Activated effector memory CD4-positive, alpha-beta T cell treated with anti-CD3 and anti-CD28 coated beads, Interleukin-2, amount 50 U/mL, for 16 hours (primary cell): Measurements from ENCODE around the gene TF.

ENCODE experiments used
- DNase-seq: peaks from one replicate; pipeline ENCODE4 v3.0.0-alpha.2; 2020

TF gene

DNA sequence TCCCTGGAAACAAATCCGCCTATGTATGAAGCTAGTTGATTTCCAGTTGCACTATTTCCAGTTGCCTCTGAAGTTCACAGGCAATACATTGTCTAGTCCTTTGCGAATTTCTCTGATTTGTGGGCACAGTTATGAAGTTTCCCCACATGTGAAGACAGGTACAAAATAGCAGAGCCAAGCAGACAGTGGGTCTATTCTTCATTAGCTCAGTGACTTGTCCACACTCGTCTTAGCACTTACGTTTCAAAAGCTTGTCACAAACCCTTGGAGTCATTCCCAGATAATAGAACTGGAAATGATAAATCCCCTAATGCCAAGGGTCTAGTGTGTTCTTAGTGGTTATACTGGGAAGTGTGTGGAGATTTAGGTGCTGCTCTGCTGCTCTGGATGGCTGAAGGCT is 73.9 kb downstream of the TF start:
- no peak for DNase-seq

GRCh38 chr3:133820889-133821675 is 74.9 kb downstream of the TF start:
- no peak for DNase-seq

DNA sequence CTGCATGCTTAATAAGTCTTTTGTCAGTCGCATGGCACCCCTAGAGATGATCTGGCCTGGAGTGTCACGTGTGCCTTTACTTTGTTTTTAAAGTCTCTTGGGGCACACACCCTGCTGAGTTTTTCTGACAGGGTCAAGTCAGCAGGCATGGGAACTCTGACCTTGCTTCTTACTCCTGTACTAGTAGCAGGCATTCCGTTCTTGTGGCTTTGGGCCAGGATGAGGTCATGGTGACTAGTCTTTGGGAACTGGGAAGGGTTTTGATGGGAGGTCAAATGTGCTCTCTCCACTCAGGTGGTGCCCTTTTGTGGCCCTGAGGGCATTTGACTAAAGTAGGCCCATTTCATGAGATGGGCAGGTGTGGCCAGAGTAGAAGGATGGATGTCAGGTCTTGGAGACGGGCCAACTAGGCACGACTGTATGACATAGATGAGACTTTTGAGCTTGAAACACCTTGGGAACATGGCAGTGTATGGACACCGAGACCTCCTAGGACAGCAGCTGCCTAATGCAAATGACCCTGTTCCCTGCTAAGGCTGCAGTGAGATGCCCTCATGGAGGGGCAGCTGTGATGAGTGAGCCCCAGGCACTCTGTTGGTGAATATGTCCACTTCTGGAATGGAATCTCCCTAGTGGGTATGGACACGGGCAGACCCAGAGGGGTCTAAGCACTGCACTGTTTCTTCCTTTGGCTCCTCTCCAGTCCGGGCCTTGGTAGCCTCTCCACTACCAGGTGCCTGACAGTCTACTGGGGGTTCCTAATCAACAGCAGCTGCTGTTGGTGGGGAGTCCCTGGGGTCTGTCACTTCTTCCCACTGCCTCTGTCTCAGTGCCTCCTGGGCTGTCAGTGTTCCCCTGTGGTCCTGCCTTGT is 75.8 kb downstream of the TF start:
- DNase-seq: no peak

- no peak for DNase-seq
Observed at GRCh38 chr3:133824961-133825485, 78.8 kb downstream of the TF start.

- no peak for DNase-seq
Observed at GRCh38 chr3:133825969-133826727, 80.0 kb downstream of the TF start.

- DNase-seq: no peak
Observed at GRCh38 chr3:133827136-133827535, 80.9 kb downstream of the TF start.

- DNase-seq: no peak
Observed at GRCh38 chr3:133827684-133828083, 81.5 kb downstream of the TF start.

DNA sequence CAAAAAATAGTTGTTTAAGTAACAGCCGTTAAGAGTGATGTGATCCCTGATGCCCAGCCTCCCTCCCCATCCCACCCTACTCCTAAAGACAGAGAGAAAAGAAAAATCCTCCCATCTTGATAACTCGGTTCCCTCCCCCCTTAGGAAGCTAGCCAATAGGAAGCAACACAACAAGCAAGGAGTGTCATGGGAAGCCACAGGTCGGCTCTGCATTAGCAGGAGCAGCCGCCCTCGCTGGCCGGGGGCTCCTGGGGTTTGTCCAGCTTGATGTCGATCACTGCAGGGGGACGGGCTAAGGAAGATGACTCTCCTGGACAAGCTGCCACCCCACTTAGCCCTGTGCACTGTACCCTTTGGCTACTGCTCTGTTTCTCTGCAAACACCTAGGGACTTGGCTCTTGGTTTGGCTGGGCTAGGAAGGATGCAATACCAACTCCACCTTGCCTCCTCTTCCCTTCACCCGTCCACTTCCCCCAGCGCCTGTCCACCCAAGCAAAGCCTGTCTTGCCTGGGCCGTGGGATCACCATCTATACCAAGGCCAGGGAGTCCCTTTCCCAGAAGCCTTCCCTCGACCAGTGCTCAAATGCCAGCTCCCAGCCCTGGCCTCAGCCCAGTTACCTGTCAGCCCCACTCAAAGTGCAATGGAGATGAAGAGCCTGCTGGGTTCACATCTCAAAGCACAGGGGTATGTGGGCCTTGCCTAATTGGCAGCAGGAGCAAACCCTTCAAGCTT is 82.5 kb downstream of the TF start:
- DNase-seq: no peak

DNA sequence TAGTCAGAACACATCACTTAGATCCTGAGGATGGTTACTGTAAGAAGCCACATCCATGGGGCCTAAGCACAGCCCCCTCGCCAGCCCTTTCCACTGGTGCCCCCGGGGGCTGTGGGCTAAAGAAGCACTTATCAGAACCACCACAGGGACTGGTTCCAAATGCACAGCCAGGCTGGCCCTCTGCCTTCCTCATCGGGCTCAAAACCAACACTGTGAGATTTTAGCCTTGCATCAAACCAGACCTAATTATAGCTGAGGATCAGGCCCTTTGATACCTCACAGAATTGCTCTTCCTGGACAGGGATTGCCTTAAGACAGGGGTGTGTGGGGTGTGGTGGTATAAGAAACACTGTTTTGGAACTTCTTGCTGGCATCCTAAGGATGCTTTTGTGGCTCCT is 83.1 kb downstream of the TF start:
- no peak for DNase-seq

GRCh38 chr3:133830071-133830470 is 83.9 kb downstream of the TF start:
- DNase-seq: no peak

- no peak for DNase-seq
Observed at GRCh38 chr3:133831966-133832801, 86.0 kb downstream of the TF start.

DNA sequence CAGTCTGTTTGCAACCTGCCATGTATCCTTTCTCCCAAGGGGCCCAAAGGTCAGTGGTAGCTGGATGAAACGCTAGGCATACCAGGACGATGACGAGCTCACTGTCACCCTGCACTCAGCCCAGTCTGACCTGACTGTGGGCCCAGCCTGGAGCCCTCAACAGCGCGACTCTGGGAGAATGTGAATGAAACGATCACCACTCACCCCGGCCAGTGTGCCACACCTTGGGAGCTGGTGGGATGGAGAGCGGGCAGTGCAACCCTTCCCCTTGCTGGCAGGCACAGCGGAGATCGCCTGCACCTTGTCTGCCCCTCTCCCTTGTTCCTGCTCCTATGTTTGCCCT is 86.6 kb downstream of the TF start:
- DNase-seq: no peak

DNA sequence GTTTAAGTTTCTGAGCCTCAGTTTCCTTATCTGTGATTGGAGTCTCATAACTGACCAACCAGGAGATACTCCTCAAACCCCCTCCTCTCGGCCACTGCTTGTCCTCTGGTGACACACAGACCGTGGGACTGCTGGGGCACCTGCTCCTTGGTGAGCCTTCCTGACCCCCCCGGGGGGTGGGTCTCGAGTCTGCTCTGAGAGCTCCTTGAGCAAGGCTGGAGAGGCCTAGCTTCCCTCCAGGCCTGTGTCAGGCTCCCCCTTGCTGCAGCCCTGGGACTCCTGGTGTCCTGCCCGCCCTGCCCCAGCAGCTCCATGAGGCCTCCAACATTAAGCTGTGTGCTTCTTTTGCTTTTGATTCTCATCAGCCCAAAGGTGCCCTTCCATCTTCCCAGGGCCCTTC is 87.1 kb downstream of the TF start:
- DNase-seq: no peak

- DNase-seq: no peak
Observed at GRCh38 chr3:133833880-133834620, 87.9 kb downstream of the TF start.

GRCh38 chr3:133834621-133835417 is 88.6 kb downstream of the TF start:
- DNase-seq: no peak

GRCh38 chr3:133835418-133835743 is 89.2 kb downstream of the TF start:
- DNase-seq: no peak

DNA sequence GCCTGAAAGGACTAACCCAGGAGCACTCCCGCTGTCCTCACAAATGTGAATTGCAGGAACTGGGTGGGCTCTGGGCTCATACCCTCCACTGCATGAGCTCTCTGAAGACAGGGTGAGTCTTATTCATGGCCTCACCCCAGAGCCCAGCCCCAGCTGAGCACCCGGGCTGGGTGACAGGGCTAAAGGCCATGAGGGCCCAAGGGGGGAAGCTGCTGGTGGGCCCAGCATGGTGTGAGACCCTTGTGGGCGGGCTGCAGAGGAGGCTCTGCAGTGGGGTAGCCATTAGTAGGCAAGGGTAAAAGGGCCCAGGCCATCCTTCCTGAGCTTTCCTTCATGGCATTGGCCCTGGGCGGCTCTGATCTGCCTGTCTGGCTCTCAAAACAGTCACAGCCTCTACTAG is 89.8 kb downstream of the TF start:
- DNase-seq: no peak

DNA sequence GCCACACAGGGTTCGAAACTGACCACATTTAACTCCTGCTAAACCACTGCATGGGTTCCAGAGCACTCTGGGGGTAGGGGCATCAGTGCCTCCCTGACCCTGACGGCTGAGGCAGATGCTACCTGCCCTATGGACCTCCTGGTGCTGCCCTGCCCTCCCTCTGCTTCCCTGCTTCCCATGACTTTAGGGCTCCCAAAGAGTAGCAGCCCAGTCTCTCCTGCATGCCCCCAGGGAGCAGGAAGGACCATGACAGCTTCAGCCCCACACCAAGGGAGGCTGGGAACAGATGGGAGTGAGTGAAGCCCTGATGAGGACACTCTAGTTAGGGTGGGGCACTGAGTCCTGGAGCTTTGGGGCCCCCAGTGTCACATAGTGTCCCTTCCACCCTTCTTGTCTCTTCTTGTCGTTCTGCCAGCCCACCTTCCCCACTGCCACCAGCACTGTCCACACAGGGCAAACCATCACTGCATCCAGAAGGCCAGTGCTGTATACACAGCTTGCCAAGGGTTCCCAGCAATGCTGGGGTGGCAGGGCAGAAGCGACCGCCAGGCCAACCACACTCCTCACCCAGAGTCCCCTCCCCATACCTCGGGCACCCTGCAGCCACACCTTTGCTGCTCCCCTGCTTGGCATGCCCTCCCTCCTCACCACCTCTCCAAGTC is 90.4 kb downstream of the TF start:
- no peak for DNase-seq

DNA sequence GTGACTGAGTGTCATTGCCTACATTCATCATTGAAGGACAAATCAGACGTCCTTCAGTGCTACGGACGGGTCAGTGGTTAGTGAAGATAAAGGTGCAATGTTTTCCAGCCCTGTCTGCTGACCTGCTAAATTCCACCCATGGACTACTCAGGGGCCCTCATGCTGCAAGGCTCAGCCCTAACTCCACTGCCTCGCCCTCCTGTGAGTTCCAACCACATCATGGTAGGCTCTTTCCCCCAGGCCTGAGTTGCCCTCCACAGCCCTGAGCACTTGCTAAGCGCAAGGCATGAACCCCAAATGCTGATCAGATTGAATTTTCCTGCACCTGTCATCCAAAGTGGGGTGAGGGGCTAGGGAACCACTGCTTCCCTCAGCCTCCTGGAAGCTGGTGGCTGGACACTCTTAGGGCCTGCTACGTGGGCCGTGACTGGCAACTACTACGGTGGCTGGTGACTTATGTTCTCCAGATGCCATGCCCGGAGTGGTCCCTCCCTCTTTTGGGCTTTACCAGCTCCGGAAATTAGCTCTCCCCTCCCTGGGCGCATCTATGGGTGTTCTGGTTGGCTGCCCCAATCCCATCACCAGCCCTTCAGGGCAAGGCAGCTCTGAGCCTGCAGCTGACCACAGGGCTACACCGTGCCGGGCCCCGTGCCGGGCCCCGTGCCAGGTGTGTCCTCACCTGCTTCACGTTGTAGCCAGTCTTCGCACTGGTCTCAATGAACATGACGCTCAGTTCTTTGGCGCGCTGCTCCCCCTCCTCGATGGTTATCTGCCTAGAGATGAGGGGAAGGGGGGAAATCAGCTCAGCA is 91.5 kb downstream of the TF start:
- DNase-seq: no peak
